Measurements from ENCODE around the gene RABGEF1. TPM values are rescaled to one million over a fixed set of nuclear protein-coding genes. Genes with fewer than 3 reads are reported as not detected.
"Not testable (repeated sequence)": the region's sequence is repeated elsewhere in the genome, so short reads cannot be mapped to it uniquely, and the experiment has no call there.

Gene RABGEF1
- total RNA-seq (17.1 and 22.7 TPM in 2 replicates), polyA plus RNA-seq (18.8 and 22.4 TPM in 2 replicates)

DNA sequence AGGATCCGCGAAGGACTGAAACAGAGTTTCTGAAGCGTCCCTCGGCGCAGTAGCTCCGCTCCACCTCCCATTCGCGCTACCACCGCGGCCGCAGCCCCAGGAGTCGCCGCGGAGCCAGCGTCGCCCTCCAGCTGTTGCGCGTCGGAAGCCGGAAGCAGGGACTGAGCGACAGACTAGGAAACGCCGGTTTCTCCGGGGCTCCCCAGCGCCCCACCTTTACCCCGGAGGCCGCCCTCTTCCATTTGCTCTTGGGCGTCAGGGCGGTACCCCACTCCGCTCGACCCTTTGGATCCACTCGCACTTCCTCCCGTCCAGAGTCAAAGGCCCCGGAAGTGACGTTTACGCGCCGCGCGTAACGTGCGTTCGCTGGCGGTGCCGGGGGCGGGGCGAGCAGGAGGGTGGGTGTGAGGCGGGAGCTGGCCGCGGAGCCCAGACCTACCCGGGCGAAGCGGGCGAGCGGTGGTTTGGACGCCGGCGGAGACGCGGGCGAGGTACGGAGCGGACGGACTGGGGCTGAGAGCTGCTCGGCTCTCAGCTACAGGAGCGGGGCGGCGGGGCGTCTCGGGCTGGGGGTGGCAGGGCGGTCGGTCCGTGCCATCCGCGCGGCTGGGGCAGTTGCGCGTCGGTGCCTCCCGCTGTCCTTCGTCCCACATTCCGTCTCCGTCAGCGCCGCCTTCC is at the start of gene RABGEF1:
Gene RABGEF1 (plus strand): TSS at position 432 of the 678 bp plus-strand sequence. CDS start 31,167 bp downstream, outside the sequence.
- no peaks in the 10 kb centered on the region for H3K9me3 ChIP-seq (ENCODE audit: low read depth)
- DNase-seq (ENCODE audit: low read depth in 1 of 2, low spot score in 1 of 2): peak; percentile 97 to 98
- H3K27ac ChIP-seq: peak within 1 kb of the TSS; percentile 95
- no peaks in the 10 kb centered on the region for H3K4me1 ChIP-seq (ENCODE audit: low read depth)
- H3K27me3 ChIP-seq: no peaks in the 10 kb centered on the region
- H3K36me3 ChIP-seq: no peaks in the 10 kb centered on the region
- peak within 1 kb of the TSS; percentile 84 for H3K4me3 ChIP-seq
- TF ChIP-seq, protein P1, sequence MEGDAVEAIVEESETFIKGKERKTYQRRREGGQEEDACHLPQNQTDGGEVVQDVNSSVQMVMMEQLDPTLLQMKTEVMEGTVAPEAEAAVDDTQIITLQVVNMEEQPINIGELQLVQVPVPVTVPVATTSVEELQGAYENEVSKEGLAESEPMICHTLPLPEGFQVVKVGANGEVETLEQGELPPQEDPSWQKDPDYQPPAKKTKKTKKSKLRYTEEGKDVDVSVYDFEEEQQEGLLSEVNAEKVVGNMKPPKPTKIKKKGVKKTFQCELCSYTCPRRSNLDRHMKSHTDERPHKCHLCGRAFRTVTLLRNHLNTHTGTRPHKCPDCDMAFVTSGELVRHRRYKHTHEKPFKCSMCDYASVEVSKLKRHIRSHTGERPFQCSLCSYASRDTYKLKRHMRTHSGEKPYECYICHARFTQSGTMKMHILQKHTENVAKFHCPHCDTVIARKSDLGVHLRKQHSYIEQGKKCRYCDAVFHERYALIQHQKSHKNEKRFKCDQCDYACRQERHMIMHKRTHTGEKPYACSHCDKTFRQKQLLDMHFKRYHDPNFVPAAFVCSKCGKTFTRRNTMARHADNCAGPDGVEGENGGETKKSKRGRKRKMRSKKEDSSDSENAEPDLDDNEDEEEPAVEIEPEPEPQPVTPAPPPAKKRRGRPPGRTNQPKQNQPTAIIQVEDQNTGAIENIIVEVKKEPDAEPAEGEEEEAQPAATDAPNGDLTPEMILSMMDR (IDR thresholded peaks at IDR 0.05; ENCODE audit: low read depth, low read length): peak; percentile 3

- Histone ChIP-seq H3K9me3 (ENCODE audit: low read depth) (no peaks in the 10 kb centered on the region), H3K4me3 (no peak overlapping the region), H3K27me3 (no peaks in the 10 kb centered on the region), H3K27ac (no peak overlapping the region), H3K4me1 (ENCODE audit: low read depth) (no peaks in the 10 kb centered on the region), H3K36me3 (no peaks in the 10 kb centered on the region)
- TF ChIP-seq, protein P1 (IDR thresholded peaks at IDR 0.05; ENCODE audit: low read depth, low read length): no peak
- DNase-seq (ENCODE audit: low read depth in 1 of 2, low spot score in 1 of 2): no peak
Observed at GRCh38 chr7:66693331-66693730, 47.2 kb upstream of the RABGEF1 start.

GRCh38 chr7:66694286-66694685 is 46.2 kb upstream of the RABGEF1 start:
- Histone ChIP-seq H3K27me3 (no peaks in the 10 kb centered on the region), H3K36me3 (no peaks in the 10 kb centered on the region), H3K4me3 (no peak overlapping the region), H3K9me3 (ENCODE audit: low read depth) (no peaks in the 10 kb centered on the region), H3K27ac (no peak overlapping the region), H3K4me1 (ENCODE audit: low read depth) (no peaks in the 10 kb centered on the region)
- no peak for DNase-seq (ENCODE audit: low read depth in 1 of 2, low spot score in 1 of 2)
- TF ChIP-seq, protein P1 (IDR thresholded peaks at IDR 0.05; ENCODE audit: low read depth, low read length): no peak

DNA sequence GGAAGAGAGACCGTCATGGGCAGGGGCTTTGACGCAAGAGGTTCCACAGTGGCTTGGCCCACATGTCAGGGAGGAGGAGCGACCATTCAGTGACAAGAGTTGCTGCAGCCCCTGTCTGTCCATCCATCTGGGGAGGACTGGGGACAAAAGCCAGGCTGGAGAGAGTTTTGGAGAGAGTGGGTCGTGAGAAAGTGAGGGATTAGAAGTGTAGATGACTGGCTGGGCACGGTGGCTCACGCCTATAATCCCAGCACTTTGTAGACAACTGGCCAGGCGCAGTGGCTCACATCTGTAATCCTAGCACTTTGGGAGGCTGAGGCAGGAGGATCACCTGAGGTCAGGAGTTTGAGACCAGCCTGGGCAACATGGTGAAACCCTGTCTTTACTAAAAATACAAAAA is 45.1 kb upstream of the RABGEF1 start:
- H3K4me1 ChIP-seq (ENCODE audit: low read depth); H3K4me3 ChIP-seq; H3K36me3 ChIP-seq; H3K27me3 ChIP-seq; H3K9me3 ChIP-seq (ENCODE audit: low read depth); H3K27ac ChIP-seq; DNase-seq (ENCODE audit: low read depth in 1 of 2, low spot score in 1 of 2): not testable (repeated sequence)

DNA sequence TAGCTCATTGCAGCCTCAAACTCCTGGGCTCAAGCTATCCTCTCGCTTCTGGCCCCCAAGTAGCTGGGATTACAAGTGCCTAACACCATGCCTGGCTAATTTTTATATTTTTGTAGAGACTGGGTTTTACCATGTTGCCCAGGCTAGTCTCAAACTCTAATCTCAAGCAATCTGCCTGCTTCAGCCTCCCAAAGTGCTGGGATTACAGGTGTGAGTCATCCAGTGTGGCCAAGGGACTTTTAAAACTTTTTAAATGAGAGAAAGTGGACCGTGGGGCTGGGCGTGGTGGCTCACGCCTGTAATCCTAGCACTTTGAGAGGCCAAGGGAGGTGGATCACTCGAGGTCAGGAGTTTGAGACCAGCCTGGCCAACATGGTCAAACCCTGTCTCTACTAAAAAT is 44.4 kb upstream of the RABGEF1 start:
- not testable (repeated sequence) for H3K9me3 ChIP-seq (ENCODE audit: low read depth); H3K4me1 ChIP-seq (ENCODE audit: low read depth); H3K27me3 ChIP-seq; H3K36me3 ChIP-seq; H3K27ac ChIP-seq; H3K4me3 ChIP-seq; DNase-seq (ENCODE audit: low read depth in 1 of 2, low spot score in 1 of 2)

- Histone ChIP-seq H3K27ac (no peak overlapping the region), H3K27me3 (no peaks in the 10 kb centered on the region), H3K36me3 (no peaks in the 10 kb centered on the region), H3K4me1 (ENCODE audit: low read depth) (no peaks in the 10 kb centered on the region), H3K4me3 (no peak overlapping the region), H3K9me3 (ENCODE audit: low read depth) (no peaks in the 10 kb centered on the region)
- peak in 1 of 2 donors; percentile 28 for DNase-seq (ENCODE audit: low read depth in 1 of 2, low spot score in 1 of 2)
- TF ChIP-seq, protein P1 (IDR thresholded peaks at IDR 0.05; ENCODE audit: low read depth, low read length): no peak
Observed at GRCh38 chr7:66696774-66697191, 43.8 kb upstream of the RABGEF1 start.
